GM12872 (cell line): ENCODE results near the gene PCGF3.

Experiments used
- CTCF ChIP-seq: IDR thresholded peaks from 3 replicates; pipeline ENCODE4 v1.5.1; 2011; ENCODE audit warnings: low read depth, mild to moderate bottlenecking, low read length, moderate library complexity; ENCODE audit not compliant: insufficient read depth

PCGF3 gene

GRCh38 chr4:793093-793861 lies 87.6 kb downstream of the PCGF3 start:
- TF ChIP-seq CTCF = no peak

- TF ChIP-seq CTCF = no peak
Observed at GRCh38 chr4:793941-794621, 88.4 kb downstream of the PCGF3 start.

- TF ChIP-seq CTCF = no peak
Observed at GRCh38 chr4:794900-795725, 89.5 kb downstream of the PCGF3 start.

GRCh38 chr4:795726-796119 lies 90.1 kb downstream of the PCGF3 start:
- no peak for TF ChIP-seq CTCF

GRCh38 chr4:796206-796605 lies 90.6 kb downstream of the PCGF3 start:
- no peak for TF ChIP-seq CTCF

- no peak for TF ChIP-seq CTCF
Observed at GRCh38 chr4:797066-797465, 91.4 kb downstream of the PCGF3 start.
